Type B pancreatic cell (in vitro differentiated cells): ENCODE data around the gene RC3H2. TPM values are rescaled to one million over a fixed set of nuclear protein-coding genes. Genes with fewer than 3 reads are reported as not detected.

Source experiments
- DNase-seq: peaks from one replicate; pipeline ENCODE4 v3.0.0; 2021; ENCODE audit warnings: mixed read lengths; ENCODE audit not compliant: unreplicated experiment; ENCODE audit errors: extremely low spot score
- H3K27ac Mint-ChIP-seq: 2 replicates; pipeline ENCODE4 v1.8.0; 2021; ENCODE audit warnings: mild to moderate bottlenecking, mixed read lengths
- H3K27me3 Mint-ChIP-seq: 2 replicates; pipeline ENCODE4 v1.8.0; 2021; ENCODE audit warnings: mixed read lengths
- H3K36me3 Mint-ChIP-seq: 2 replicates; pipeline ENCODE4 v1.8.0; 2021; ENCODE audit warnings: mixed read lengths
- H3K4me1 Mint-ChIP-seq: one replicate; pipeline ENCODE4 v1.8.0; 2021; ENCODE audit warnings: mixed read lengths; ENCODE audit not compliant: unreplicated experiment
- H3K4me3 Mint-ChIP-seq: 2 replicates; pipeline ENCODE4 v1.8.0; 2021; ENCODE audit warnings: mild to moderate bottlenecking, mixed read lengths
- H3K9me3 Mint-ChIP-seq: 2 replicates; pipeline ENCODE4 v1.8.0; 2021; ENCODE audit warnings: mixed read lengths
- total RNA-seq: library from RNA; stranded (reverse); gene quantifications from 2 replicates; pipeline ENCODE4 v1.2.1, GENCODE V29; 2021; ENCODE audit warnings: low replicate concordance
- TF ChIP-seq, protein P1 (sequence below): fragments of 200-600 bp; sonication (generic); conservative IDR thresholded peaks from 2 replicates; pipeline ENCODE4 v1.5.0; 2021; ENCODE audit warnings: antibody characterized with exemption, mild to moderate bottlenecking

Gene RC3H2
- total RNA-seq, 1 donor from 2014 or later = 57.7 TPM

DNA sequence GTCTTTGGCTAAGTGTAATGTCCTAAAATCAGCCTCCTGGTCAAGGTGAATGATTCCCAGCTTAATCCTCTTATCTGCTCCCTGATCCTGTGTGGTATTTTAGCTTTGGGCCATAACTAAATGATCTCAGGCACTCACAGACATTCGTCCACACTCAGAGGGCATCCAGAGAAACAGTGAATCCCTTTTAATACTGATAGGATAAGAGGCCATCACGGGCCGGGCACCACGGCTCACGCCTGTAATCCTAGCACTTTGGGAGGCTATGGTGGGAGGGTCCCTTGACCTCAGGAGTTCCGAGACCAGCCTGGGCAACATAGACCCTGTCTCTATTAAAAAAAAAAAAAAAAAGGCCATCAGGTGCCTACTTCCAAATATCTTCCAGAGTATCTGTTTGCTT, 83.1 kb downstream of the RC3H2 start:
- DNase-seq = no peak
- Mint-ChIP-seq H3K9me3 (no peaks in the 10 kb centered on the region), H3K4me1 (peaks cover 6% of the 10 kb centered on the region), H3K27me3 (no peaks in the 10 kb centered on the region), H3K27ac (no peak overlapping the region), H3K36me3 (peaks cover 18% of the 10 kb centered on the region), H3K4me3 (no peak overlapping the region)
- TF ChIP-seq, protein P1, sequence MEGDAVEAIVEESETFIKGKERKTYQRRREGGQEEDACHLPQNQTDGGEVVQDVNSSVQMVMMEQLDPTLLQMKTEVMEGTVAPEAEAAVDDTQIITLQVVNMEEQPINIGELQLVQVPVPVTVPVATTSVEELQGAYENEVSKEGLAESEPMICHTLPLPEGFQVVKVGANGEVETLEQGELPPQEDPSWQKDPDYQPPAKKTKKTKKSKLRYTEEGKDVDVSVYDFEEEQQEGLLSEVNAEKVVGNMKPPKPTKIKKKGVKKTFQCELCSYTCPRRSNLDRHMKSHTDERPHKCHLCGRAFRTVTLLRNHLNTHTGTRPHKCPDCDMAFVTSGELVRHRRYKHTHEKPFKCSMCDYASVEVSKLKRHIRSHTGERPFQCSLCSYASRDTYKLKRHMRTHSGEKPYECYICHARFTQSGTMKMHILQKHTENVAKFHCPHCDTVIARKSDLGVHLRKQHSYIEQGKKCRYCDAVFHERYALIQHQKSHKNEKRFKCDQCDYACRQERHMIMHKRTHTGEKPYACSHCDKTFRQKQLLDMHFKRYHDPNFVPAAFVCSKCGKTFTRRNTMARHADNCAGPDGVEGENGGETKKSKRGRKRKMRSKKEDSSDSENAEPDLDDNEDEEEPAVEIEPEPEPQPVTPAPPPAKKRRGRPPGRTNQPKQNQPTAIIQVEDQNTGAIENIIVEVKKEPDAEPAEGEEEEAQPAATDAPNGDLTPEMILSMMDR = no peak

DNA sequence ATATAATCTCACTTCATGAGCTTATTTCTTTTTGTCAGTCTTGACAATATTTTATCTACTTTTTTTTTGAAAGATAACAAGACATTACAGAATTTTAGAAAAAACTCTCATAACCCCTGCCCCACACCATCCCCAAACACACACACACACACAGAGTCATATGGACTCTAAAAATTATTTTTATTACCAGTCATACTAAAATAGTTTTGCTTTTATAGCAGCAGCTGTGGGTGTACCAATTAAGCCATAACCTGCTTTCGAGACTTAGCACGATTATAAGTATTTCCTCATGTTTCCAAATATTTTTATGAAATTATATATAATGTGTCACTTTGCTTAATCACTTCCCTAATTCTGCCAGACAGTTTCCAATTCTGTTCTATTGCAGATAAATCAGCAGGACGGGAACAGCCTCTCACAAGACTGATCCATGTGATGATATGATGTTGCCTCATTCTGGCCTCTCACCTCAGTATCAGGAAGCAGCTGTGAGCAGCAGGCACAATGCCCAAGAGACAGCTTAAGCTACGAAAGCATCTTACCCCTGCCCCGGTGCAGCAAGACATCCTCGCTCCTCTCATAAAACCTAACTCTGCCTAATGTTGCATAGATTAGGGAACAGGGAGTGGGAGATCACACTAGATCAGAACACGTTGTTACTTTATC, 83.7 kb downstream of the RC3H2 start:
- Mint-ChIP-seq H3K4me1 (no peaks in the 10 kb centered on the region), H3K9me3 (no peaks in the 10 kb centered on the region), H3K27me3 (no peaks in the 10 kb centered on the region), H3K4me3 (no peak overlapping the region), H3K27ac (no peak overlapping the region), H3K36me3 (peaks cover 18% of the 10 kb centered on the region)
- TF ChIP-seq, protein P1 = no peak
- DNase-seq = no peak

DNA sequence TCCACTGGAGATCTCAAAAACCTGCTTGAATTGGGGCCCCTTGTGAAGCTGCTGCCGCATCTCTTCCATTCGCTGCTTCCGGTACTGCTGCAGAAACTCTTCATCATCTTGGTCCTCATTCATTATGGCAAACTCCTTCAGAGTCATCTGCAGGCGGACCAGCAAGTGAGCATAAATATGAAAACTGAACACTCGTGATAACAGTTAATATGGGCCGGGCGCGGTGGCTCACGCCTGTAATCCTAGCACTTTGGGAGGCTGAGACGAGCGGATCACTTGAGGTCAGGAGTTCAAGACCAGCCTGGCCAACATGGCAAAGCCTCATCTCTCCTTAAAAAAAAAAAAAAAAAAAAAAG, 84.7 kb downstream of the RC3H2 start:
- TF ChIP-seq, protein P1 = no peak
- H3K9me3 Mint-ChIP-seq = no peaks in the 10 kb centered on the region
- H3K27ac Mint-ChIP-seq = no peak overlapping the region
- peaks cover 18% of the 10 kb centered on the region for H3K36me3 Mint-ChIP-seq
- H3K27me3 Mint-ChIP-seq = no peaks in the 10 kb centered on the region
- H3K4me3 Mint-ChIP-seq = no peak overlapping the region
- H3K4me1 Mint-ChIP-seq = no peaks in the 10 kb centered on the region
- DNase-seq = no peak

DNA sequence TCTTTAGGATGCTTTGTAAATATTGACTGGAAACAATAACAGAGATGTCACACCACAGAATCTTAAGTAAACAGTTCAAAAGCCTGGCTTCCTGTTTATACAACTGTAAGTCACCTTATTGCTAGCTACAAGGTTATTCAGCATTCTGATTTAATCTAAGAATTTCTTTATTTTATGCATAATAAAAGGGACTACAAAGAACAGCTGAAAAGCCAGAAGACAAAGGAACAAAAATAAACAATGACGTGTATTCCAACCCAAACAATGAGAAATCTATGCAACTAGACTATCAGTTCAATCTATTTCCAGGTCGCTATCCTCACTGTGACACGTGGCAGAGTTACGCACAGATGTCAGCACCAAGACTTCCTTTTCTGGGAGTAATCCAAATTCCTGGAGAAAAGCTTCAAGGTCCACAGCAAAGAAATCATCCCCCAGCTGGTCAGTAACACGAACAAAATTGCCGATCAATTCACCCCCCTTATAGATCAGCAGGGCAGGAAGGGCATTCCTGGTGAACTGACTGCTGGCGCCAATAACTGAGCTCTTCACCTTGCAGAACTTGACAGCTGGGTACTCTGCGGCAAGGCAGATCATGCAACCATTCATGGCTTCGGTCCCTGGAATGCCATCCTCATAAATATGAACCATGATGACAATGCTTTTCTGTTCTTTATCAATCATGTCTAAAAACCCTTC, 85.2 kb downstream of the RC3H2 start:
- Mint-ChIP-seq H3K36me3 (peaks cover 18% of the 10 kb centered on the region), H3K9me3 (no peaks in the 10 kb centered on the region)
- DNase-seq = no peak

DNA sequence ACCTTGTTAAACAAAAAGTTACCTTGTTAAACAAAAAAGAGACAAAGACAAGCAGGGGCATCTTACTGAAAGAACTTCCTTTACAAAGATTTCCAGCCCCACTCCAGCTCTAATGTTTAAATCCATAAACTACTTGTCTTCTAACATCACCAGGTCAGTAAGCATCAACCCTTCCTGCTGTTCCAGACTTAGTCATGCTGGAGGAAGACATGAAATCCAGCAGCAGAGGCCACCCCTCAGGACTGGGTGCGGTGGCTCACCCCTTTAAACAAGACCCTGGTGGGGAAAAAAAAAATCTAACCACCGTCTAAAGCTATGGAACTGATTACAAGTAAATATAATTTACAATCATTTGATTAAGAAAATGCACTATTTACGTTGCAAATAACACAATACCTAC, 85.8 kb downstream of the RC3H2 start:
- no peak overlapping the region for H3K27ac Mint-ChIP-seq
- DNase-seq = no peak

More for the DNA sequence above, 85.2 kb downstream of the RC3H2 start:
- H3K4me3 Mint-ChIP-seq = no peak overlapping the region
- no peaks in the 10 kb centered on the region for H3K4me1 Mint-ChIP-seq
- TF ChIP-seq, protein P1 = no peak
- no peaks in the 10 kb centered on the region for H3K27me3 Mint-ChIP-seq
- no peak overlapping the region for H3K27ac Mint-ChIP-seq

More for the DNA sequence above, 85.8 kb downstream of the RC3H2 start:
- no peaks in the 10 kb centered on the region for H3K27me3 Mint-ChIP-seq
- no peaks in the 10 kb centered on the region for H3K9me3 Mint-ChIP-seq
- no peak overlapping the region for H3K4me3 Mint-ChIP-seq
- TF ChIP-seq, protein P1 = no peak
- H3K36me3 Mint-ChIP-seq = peaks cover 18% of the 10 kb centered on the region
- H3K4me1 Mint-ChIP-seq = no peaks in the 10 kb centered on the region
